Measurements from ENCODE around the gene PLN.

Gene PLN

GRCh38 chr6:118559659-118560058 lies 11.6 kb downstream of the PLN start:
- no peak overlapping the region for H3K4me3 ChIP-seq (ENCODE audit: low read depth, low read length)
- no peak for DNase-seq (ENCODE audit: low read depth)
- TF ChIP-seq, protein P1, sequence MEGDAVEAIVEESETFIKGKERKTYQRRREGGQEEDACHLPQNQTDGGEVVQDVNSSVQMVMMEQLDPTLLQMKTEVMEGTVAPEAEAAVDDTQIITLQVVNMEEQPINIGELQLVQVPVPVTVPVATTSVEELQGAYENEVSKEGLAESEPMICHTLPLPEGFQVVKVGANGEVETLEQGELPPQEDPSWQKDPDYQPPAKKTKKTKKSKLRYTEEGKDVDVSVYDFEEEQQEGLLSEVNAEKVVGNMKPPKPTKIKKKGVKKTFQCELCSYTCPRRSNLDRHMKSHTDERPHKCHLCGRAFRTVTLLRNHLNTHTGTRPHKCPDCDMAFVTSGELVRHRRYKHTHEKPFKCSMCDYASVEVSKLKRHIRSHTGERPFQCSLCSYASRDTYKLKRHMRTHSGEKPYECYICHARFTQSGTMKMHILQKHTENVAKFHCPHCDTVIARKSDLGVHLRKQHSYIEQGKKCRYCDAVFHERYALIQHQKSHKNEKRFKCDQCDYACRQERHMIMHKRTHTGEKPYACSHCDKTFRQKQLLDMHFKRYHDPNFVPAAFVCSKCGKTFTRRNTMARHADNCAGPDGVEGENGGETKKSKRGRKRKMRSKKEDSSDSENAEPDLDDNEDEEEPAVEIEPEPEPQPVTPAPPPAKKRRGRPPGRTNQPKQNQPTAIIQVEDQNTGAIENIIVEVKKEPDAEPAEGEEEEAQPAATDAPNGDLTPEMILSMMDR (IDR thresholded peaks at IDR 0.05; ENCODE audit: low read depth, low read length, missing control alignments): no peak

GRCh38 chr6:118562248-118562647 lies 14.2 kb downstream of the PLN start:
- DNase-seq (ENCODE audit: low read depth): no peak
- TF ChIP-seq, protein P1 (IDR thresholded peaks at IDR 0.05; ENCODE audit: low read depth, low read length, missing control alignments): no peak
- H3K4me3 ChIP-seq (ENCODE audit: low read depth, low read length): no peak overlapping the region

- DNase-seq (ENCODE audit: low read depth): no peak
- no peak overlapping the region for H3K4me3 ChIP-seq (ENCODE audit: low read depth, low read length)
- TF ChIP-seq, protein P1 (IDR thresholded peaks at IDR 0.05; ENCODE audit: low read depth, low read length, missing control alignments): no peak
Measured at GRCh38 chr6:118562959-118563358, 14.9 kb downstream of the PLN start.

DNA sequence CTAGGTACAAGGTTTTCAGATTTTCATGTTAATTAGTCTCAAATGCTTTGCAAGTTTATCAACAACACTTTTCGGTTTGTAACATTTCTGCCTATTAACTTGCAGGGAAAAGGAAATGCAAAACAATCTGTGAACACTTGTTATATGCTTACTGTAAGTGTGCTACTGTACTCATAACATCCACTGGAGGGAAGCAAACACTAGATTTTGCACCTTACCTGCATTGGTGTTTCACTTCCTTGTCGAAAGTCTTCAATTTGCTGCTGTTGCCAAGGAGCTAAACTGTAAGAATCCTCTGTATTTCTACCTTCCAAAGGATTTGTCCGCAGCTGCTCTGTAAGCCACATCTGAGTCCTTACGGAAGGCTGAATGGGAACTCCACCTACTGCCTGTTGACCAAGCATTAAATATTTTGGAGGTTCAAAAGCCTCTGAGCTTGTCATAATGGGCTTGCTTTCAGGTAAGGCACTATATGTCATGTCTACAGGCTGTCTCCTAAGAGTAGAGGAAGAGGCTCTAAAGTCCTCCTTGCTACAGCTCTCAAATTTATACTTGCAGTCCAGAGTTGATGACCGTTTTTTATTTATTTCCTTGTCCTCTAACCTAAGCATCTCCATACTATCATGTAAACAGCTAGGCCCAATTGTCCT lies 17.3 kb downstream of the PLN start:
- TF ChIP-seq, protein P1 (IDR thresholded peaks at IDR 0.05; ENCODE audit: low read depth, low read length, missing control alignments): peak; percentile 65
- peak; percentile 73 for DNase-seq (ENCODE audit: low read depth)

GRCh38 chr6:118567974-118568373 lies 19.9 kb downstream of the PLN start:
- no peak for DNase-seq (ENCODE audit: low read depth)
- no peak overlapping the region for H3K4me3 ChIP-seq (ENCODE audit: low read depth, low read length)
- TF ChIP-seq, protein P1 (IDR thresholded peaks at IDR 0.05; ENCODE audit: low read depth, low read length, missing control alignments): no peak

More for the DNA sequence above, 17.3 kb downstream of the PLN start:
- no peak overlapping the region for H3K4me3 ChIP-seq (ENCODE audit: low read depth, low read length)

DNA sequence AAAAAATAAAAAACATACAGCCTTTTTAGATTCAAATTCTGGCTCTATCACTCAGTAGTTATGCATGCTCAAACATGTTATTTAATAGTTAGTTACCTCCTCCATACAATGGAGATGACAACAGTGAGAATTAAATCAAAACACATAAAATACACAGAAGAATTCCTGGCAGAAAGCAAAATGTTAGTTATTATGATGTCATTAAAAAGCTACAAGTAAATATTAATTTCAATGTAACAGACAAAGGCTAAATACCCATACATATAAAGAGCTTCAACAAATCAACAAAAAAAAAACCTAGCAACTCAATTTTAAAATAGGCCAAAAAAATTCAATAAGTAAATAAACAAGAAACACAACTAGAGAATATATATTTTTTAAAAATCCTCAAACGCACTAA lies 21.4 kb downstream of the PLN start:
- H3K4me3 ChIP-seq (ENCODE audit: low read depth, low read length): no peak overlapping the region
- DNase-seq (ENCODE audit: low read depth): no peak
- TF ChIP-seq, protein P1 (IDR thresholded peaks at IDR 0.05; ENCODE audit: low read depth, low read length, missing control alignments): no peak

- DNase-seq (ENCODE audit: low read depth): no peak
- H3K4me3 ChIP-seq (ENCODE audit: low read depth, low read length): no peak overlapping the region
- TF ChIP-seq, protein P1 (IDR thresholded peaks at IDR 0.05; ENCODE audit: low read depth, low read length, missing control alignments): no peak
Measured at GRCh38 chr6:118571121-118571520, 23.0 kb downstream of the PLN start.

Data from GM12864 (cell line).